GM21723 (cell line): Measurements from ENCODE around the gene ZDHHC14.
"Not testable (repeated sequence)": the region's sequence is repeated elsewhere in the genome, so short reads cannot be mapped to it uniquely, and the experiment has no call there.

Experiments used
- ATAC-seq: cut with Tn5 transposase; IDR thresholded peaks from one replicate; pipeline ENCODE4 v1.9.1; 2021; ENCODE audit warnings: mild to moderate bottlenecking, moderate library complexity; ENCODE audit not compliant: unreplicated experiment

The ZDHHC14 gene

GRCh38 chr6:157674061-157674460 is 293.1 kb downstream of the ZDHHC14 start:
- no peak for ATAC-seq

GRCh38 chr6:157675831-157676230 is 294.8 kb downstream of the ZDHHC14 start:
- no peak for ATAC-seq

- no peak for ATAC-seq
Observed at GRCh38 chr6:157676241-157676640, 295.3 kb downstream of the ZDHHC14 start.

- ATAC-seq: no peak
Observed at GRCh38 chr6:157677235-157677634, 296.2 kb downstream of the ZDHHC14 start.

- ATAC-seq: no peak
Observed at GRCh38 chr6:157679605-157680580, 298.9 kb downstream of the ZDHHC14 start.

GRCh38 chr6:157681041-157681650 is 300.2 kb downstream of the ZDHHC14 start:
- no peak for ATAC-seq

GRCh38 chr6:157682856-157683481 is 302.0 kb downstream of the ZDHHC14 start:
- ATAC-seq: no peak

GRCh38 chr6:157683707-157684106 is 302.7 kb downstream of the ZDHHC14 start:
- ATAC-seq: no peak

GRCh38 chr6:157684620-157685299 is 303.8 kb downstream of the ZDHHC14 start:
- no peak for ATAC-seq

GRCh38 chr6:157685596-157686280 is 304.7 kb downstream of the ZDHHC14 start:
- no peak for ATAC-seq

- no peak for ATAC-seq
Observed at GRCh38 chr6:157688275-157688959, 307.4 kb downstream of the ZDHHC14 start.

- no peak for ATAC-seq
Observed at GRCh38 chr6:157688960-157689599, 308.1 kb downstream of the ZDHHC14 start.

GRCh38 chr6:157689875-157690274 is 308.9 kb downstream of the ZDHHC14 start:
- ATAC-seq: no peak

- no peak for ATAC-seq
Observed at GRCh38 chr6:157690441-157691210, 309.6 kb downstream of the ZDHHC14 start.

- not testable (repeated sequence) for ATAC-seq
Observed at GRCh38 chr6:157691621-157692020, 310.6 kb downstream of the ZDHHC14 start.

GRCh38 chr6:157693867-157694266 is 312.9 kb downstream of the ZDHHC14 start:
- no peak for ATAC-seq

GRCh38 chr6:157695301-157696040 is 314.5 kb downstream of the ZDHHC14 start:
- no peak for ATAC-seq
